Stimulated activated CD8-positive, alpha-beta memory T cell treated with anti-CD3 and anti-CD28 coated beads, Interleukin-4, amount 100 ng/mL, for 4 hours (primary cell): ENCODE measurements around the gene DNM3.

Source experiments
- DNase-seq, 2 donors: peaks; one replicate each; pipeline ENCODE4 v3.0.0-alpha.2; 2020; ENCODE audit warnings: low read depth in 2 of 2, low spot score in 1 of 2

Gene DNM3

GRCh38 chr1:171917331-171917730 is 76.0 kb downstream of the DNM3 start:
- DNase-seq: no peak

- DNase-seq: no peak
Measured at GRCh38 chr1:171919891-171920887, 78.9 kb downstream of the DNM3 start.

GRCh38 chr1:171922999-171923398 is 81.7 kb downstream of the DNM3 start:
- no peak for DNase-seq

GRCh38 chr1:171929121-171929520 is 87.8 kb downstream of the DNM3 start:
- DNase-seq: no peak

- DNase-seq: no peak
Measured at GRCh38 chr1:171931752-171932151, 90.5 kb downstream of the DNM3 start.

- DNase-seq: no peak
Measured at GRCh38 chr1:171934664-171935063, 93.4 kb downstream of the DNM3 start.

GRCh38 chr1:171935086-171935485 is 93.8 kb downstream of the DNM3 start:
- DNase-seq: no peak

- DNase-seq: no peak
Measured at GRCh38 chr1:171935664-171936063, 94.4 kb downstream of the DNM3 start.

- DNase-seq: no peak
Measured at GRCh38 chr1:171937938-171938337, 96.6 kb downstream of the DNM3 start.

- no peak for DNase-seq
Measured at GRCh38 chr1:171939740-171940139, 98.4 kb downstream of the DNM3 start.

- no peak for DNase-seq
Measured at GRCh38 chr1:171940368-171940767, 99.1 kb downstream of the DNM3 start.

- DNase-seq: no peak
Measured at GRCh38 chr1:171941920-171942319, 100.6 kb downstream of the DNM3 start.

- DNase-seq: no peak
Measured at GRCh38 chr1:171943973-171944561, 102.8 kb downstream of the DNM3 start.

GRCh38 chr1:171948511-171948910 is 107.2 kb downstream of the DNM3 start:
- no peak for DNase-seq

- no peak for DNase-seq
Measured at GRCh38 chr1:171949316-171949715, 108.0 kb downstream of the DNM3 start.

GRCh38 chr1:171953835-171954234 is 112.5 kb downstream of the DNM3 start:
- no peak for DNase-seq

- DNase-seq: no peak
Measured at GRCh38 chr1:171954361-171954760, 113.1 kb downstream of the DNM3 start.

- DNase-seq: no peak
Measured at GRCh38 chr1:171961861-171962260, 120.6 kb downstream of the DNM3 start.

- DNase-seq: no peak
Measured at GRCh38 chr1:171963762-171964161, 122.5 kb downstream of the DNM3 start.

- no peak for DNase-seq
Measured at GRCh38 chr1:171965777-171966176, 124.5 kb downstream of the DNM3 start.

- DNase-seq: no peak
Measured at GRCh38 chr1:171966426-171967220, 125.3 kb downstream of the DNM3 start.

- no peak for DNase-seq
Measured at GRCh38 chr1:171969226-171969625, 127.9 kb downstream of the DNM3 start.
